C4-2B (cell line): ENCODE measurements around the gene LARP4B.

Source experiments
- H3K27ac ChIP-seq: fragments of 450-650 bp; 2 replicates; pipeline ENCODE4 v1.5.1; 2017
- CTCF ChIP-seq: fragments of 450-650 bp; conservative IDR thresholded peaks from 2 replicates; pipeline ENCODE4 v1.5.1; 2017; ENCODE audit warnings: mild to moderate bottlenecking
- ZFX ChIP-seq: fragments of 450-650 bp; IDR thresholded peaks from 2 replicates; pipeline ENCODE4 v1.6.1; 2017

Gene LARP4B

GRCh38 chr10:972763-973162, 41.3 kb upstream of the LARP4B start:
- TF ChIP-seq CTCF (no peak), ZFX (no peak)
- H3K27ac ChIP-seq = no peak overlapping the region

- TF ChIP-seq CTCF = no peak
- TF ChIP-seq ZFX = no peak
Measured at GRCh38 chr10:971613-972012, 40.1 kb upstream of the LARP4B start.

GRCh38 chr10:971150-971542, 39.6 kb upstream of the LARP4B start:
- TF ChIP-seq CTCF (no peak), ZFX (no peak)
- H3K27ac ChIP-seq = peak overlapping the region; percentile 9; the same call in 1 of the 2 replicates

More at GRCh38 chr10:971613-972012, 40.1 kb upstream of the LARP4B start:
- no peak overlapping the region for H3K27ac ChIP-seq

- TF ChIP-seq ZFX = no peak
- TF ChIP-seq CTCF = no peak
- H3K27ac ChIP-seq = peak overlapping the region; percentile 9; the same call in 1 of the 2 replicates
Measured at GRCh38 chr10:970311-971149, 39.0 kb upstream of the LARP4B start.

- TF ChIP-seq CTCF (no peak), ZFX (no peak)
- H3K27ac ChIP-seq = no peak overlapping the region
Measured at GRCh38 chr10:969473-970150, 38.1 kb upstream of the LARP4B start.

GRCh38 chr10:968546-969199, 37.2 kb upstream of the LARP4B start:
- no peak overlapping the region for H3K27ac ChIP-seq
- no peak for TF ChIP-seq ZFX
- TF ChIP-seq CTCF = no peak
